Right lobe of liver (tissue), 6 donors: ENCODE measurements around the gene TGFBR3L. TPM values are rescaled to one million over a fixed set of nuclear protein-coding genes. Genes with fewer than 3 reads are reported as not detected.

Source experiments
- ATAC-seq, 4 donors: fragments of 200-7000 bp; cut with Tn5 transposase; one replicate each; pipeline ENCODE4 v1.9.1; 2020; ENCODE audit warnings: mild to moderate bottlenecking in 4 of 4, moderate library complexity in 4 of 4
- DNase-seq, 3 donors: peaks; one replicate each; pipeline ENCODE4 v3.0.0-alpha.2; 2020
- H3K27ac ChIP-seq, 3 donors: fragments of 200-600 bp; one replicate each; pipeline ENCODE4 v1.8.0; 2022
- H3K27me3 ChIP-seq, 2 donors: fragments of 200-600 bp; one replicate each; pipeline ENCODE4 v1.8.0; 2022
- H3K36me3 ChIP-seq, 4 donors: fragments of 200-600 bp; sonication (generic) in 1 of 4; one replicate each; pipeline versions ENCODE4 v1.5.1 to v1.8.0; 2017 to 2022; ENCODE audit warnings: control low read depth in 1 of 4
- H3K4me1 ChIP-seq, 4 donors: fragments of 200-600 bp; sonication (generic) in 1 of 4; one replicate each; pipeline versions ENCODE4 v1.5.1 to v1.8.0; 2017 to 2022; ENCODE audit warnings: control low read depth in 1 of 4
- H3K4me3 ChIP-seq, 3 donors: fragments of 200-600 bp; one replicate each; pipeline ENCODE4 v1.8.0; 2022
- H3K9me3 ChIP-seq, 4 donors: fragments of 200-600 bp; sonication (generic) in 1 of 4; one replicate each; pipeline versions ENCODE4 v1.5.1 to v1.8.0; 2017 to 2022; ENCODE audit warnings: control low read depth in 1 of 4
- CTCF ChIP-seq, 4 donors: fragments of 200-600 bp in 3 of 4; fragments of 450-650 bp in 1 of 4; IDR thresholded peaks; one replicate each; pipeline versions ENCODE4 v1.5.1 to v1.8.0; 2016 to 2022; ENCODE audit warnings: antibody characterized with exemption in 4 of 4, mild to moderate bottlenecking in 2 of 4
- POLR2A ChIP-seq: fragments of 450-650 bp; IDR thresholded peaks from one replicate; pipeline ENCODE4 v1.6.1; 2017; ENCODE audit warnings: antibody characterized with exemption, mild to moderate bottlenecking
- WGBS: methylation state at CpG from one replicate; pipeline ENCODE4 v1.1.6; 2018; ENCODE audit warnings: low coverage, low lambda C conversion rate; ENCODE audit not compliant: insufficient coverage; ENCODE audit errors: missing lambda C conversion rate; 5-methylcytosine and 5-hydroxymethylcytosine counted together
- intact Hi-C, 2 donors: fragments of 100-400 bp; cut with DNase I; formaldehyde crosslinking; loops; one replicate each; pipeline versions ENCODE4 v1.11.2 to v1.14.1; 2022
- total RNA-seq, 6 experiments: library from RNA; depleted of rRNA in 2 of 6; stranded (reverse); fragments of >200 nt in 2 of 6; fragmentation: NEBNext Ultra II Directional in 3 of 6; extraction: Animal tissue kit (Norgen Biotek cat#: 25700) in 3 of 6; gene quantifications; one replicate each; pipeline versions ENCODE4 v1.1.0 to v1.2.4, GENCODE V29; 2016 to 2023
- donor health status: DM: no; HTN: yes; CAD: no.
- donor health status: DM: no; HTN: no; CAD: no.
- donor health status: DM: no; HTN: no; CAD: no.
- donor health status: DM: no; HTN: yes; CAD: no.
- donor health status: DM: no; HTN: yes; CAD: no.

Gene TGFBR3L
- total RNA-seq, 6 experiments from 2014 or later, result 0.42 to 2.9 (median 1.3) TPM

- ATAC-seq (no peak), DNase-seq (peak in 2 of 3 donors; percentile 51 to 53)
- Histone ChIP-seq H3K27ac (no peak overlapping the region), H3K4me3 (no peak overlapping the region), H3K36me3 (peaks cover 0 to 8% (median 0%) of the 10 kb centered on the region in 4 donors), H3K9me3 (no peaks in the 10 kb centered on the region), H3K27me3 (no peaks in the 10 kb centered on the region), H3K4me1 (peaks cover 0 to 18% (median 8%) of the 10 kb centered on the region in 4 donors)
- TF ChIP-seq POLR2A (no peak), CTCF (IDR thresholded peaks at IDR 0.05) (no peak)
- 84% methylated on average over 7 of the region's 31 CpGs for WGBS
- intact Hi-C loops, result no loop called here
Observed at GRCh38 chr19:7923295-7924191, 8.9 kb downstream of the TGFBR3L start.

- intact Hi-C loops, result no loop called here
- ATAC-seq, result no peak
Observed at GRCh38 chr19:7924241-7924640, 9.6 kb downstream of the TGFBR3L start.

GRCh38 chr19:7924651-7925170, 10.1 kb downstream of the TGFBR3L start:
- Histone ChIP-seq H3K27ac (no peak overlapping the region), H3K27me3 (no peaks in the 10 kb centered on the region), H3K9me3 (no peaks in the 10 kb centered on the region), H3K36me3 (peaks cover 0 to 8% (median 0%) of the 10 kb centered on the region in 4 donors), H3K4me1 (peaks cover 0 to 16% (median 8%) of the 10 kb centered on the region in 4 donors), H3K4me3 (peak overlapping the region in 1 of 3 donors; percentile 33)
- TF ChIP-seq POLR2A, result no peak
- TF ChIP-seq CTCF (IDR thresholded peaks at IDR 0.05), result no peak
- DNase-seq (peak in 2 of 3 donors; percentile 32 to 57), ATAC-seq (no peak)
- WGBS, result 10% methylated on average over 11 of the region's 34 CpGs
- intact Hi-C loops, result no loop called here

More at GRCh38 chr19:7924241-7924640, 9.6 kb downstream of the TGFBR3L start:
- peaks cover 0 to 16% (median 8%) of the 10 kb centered on the region in 4 donors for H3K4me1 ChIP-seq
- no peak overlapping the region for H3K4me3 ChIP-seq
- H3K27ac ChIP-seq, result no peak overlapping the region
- WGBS, result 56% methylated on average over 9 of the region's 12 CpGs
- no peaks in the 10 kb centered on the region for H3K9me3 ChIP-seq
- H3K27me3 ChIP-seq, result no peaks in the 10 kb centered on the region
- TF ChIP-seq POLR2A, result no peak
- no peak for DNase-seq
- H3K36me3 ChIP-seq, result peaks cover 0 to 8% (median 0%) of the 10 kb centered on the region in 4 donors

- Histone ChIP-seq H3K27ac (no peak overlapping the region), H3K36me3 (peaks cover 0 to 10% (median 0%) of the 10 kb centered on the region in 4 donors), H3K4me1 (peaks cover 0 to 16% (median 8%) of the 10 kb centered on the region in 4 donors), H3K27me3 (no peaks in the 10 kb centered on the region), H3K9me3 (no peaks in the 10 kb centered on the region), H3K4me3 (peak overlapping the region in 1 of 3 donors; percentile 33)
- ATAC-seq, result no peak
- DNase-seq, result peak; percentile 60 to 69 (median 61)
- WGBS, result no CpG with 5 or more reads among the region's 98 CpGs
- no peak for TF ChIP-seq POLR2A
- peak; percentile 63 to 78 (median 70) for TF ChIP-seq CTCF (IDR thresholded peaks at IDR 0.05)
- intact Hi-C loops, result no loop called here
Observed at GRCh38 chr19:7925171-7925851, 10.7 kb downstream of the TGFBR3L start.
